ENCODE results near the gene SEPTIN7.
"Not testable (repeated sequence)": the region's sequence is repeated elsewhere in the genome, so short reads cannot be mapped to it uniquely, and the experiment has no call there.

SEPTIN7 gene

GRCh38 chr7:35800718-35801391, at the start of gene SEPTIN7:
SEPTIN7 (plus strand) TSS chr7:35801057; CDS start chr7:35801210, 153 bp downstream.
- DNase-seq (ENCODE audit: low read depth in 2 of 2) = peak; percentile 99

GRCh38 chr7:35752742-35753141, 48.1 kb upstream of the SEPTIN7 start:
- DNase-seq (ENCODE audit: low read depth in 2 of 2) = no peak

GRCh38 chr7:35753761-35754603, 46.9 kb upstream of the SEPTIN7 start:
- no peak for DNase-seq (ENCODE audit: low read depth in 2 of 2)

- no peak for DNase-seq (ENCODE audit: low read depth in 2 of 2)
Measured at GRCh38 chr7:35754741-35755140, 46.1 kb upstream of the SEPTIN7 start.

DNA sequence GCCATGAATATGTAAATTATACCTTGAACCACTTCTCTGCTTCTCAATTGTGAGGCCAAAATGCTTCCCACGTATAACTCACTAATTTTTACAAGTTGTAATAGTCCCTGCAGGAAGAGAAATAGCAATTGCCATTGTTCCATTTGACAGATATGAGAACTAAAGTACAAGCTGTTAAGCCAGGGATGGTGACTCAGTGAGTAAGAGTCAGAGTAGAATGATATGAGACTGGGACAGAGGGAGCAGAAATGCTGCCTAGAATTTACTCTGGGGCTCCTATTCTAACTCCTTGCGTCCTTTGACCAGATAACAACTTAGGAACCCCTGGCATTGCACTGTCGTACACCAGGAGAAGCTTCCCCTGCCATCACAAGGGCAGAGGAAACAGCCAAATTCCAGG, 45.1 kb upstream of the SEPTIN7 start:
- no peak for DNase-seq (ENCODE audit: low read depth in 2 of 2)

DNA sequence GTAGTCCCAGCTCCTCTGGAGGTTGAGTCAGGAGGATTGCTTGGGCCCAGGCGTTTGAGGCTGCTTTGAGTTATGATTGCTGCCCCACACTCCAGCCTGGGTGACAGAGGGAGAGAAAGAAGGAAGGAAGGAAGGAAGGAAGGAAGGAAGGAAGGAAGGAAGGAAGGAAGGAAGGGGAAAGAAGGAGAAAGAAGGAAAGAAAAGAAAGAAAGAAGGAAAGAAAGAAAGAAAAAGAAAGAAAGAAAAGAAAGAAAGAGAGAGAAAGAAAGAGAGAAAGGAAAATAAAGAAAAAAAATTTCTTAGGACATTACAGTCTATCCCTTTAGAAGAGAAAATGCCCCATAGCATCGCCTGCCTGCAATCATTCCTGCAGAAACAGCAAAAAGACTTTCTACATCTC, 44.4 kb upstream of the SEPTIN7 start:
- DNase-seq (ENCODE audit: low read depth in 2 of 2) = not testable (repeated sequence)

GRCh38 chr7:35757574-35757973, 43.3 kb upstream of the SEPTIN7 start:
- no peak for DNase-seq (ENCODE audit: low read depth in 2 of 2)

DNA sequence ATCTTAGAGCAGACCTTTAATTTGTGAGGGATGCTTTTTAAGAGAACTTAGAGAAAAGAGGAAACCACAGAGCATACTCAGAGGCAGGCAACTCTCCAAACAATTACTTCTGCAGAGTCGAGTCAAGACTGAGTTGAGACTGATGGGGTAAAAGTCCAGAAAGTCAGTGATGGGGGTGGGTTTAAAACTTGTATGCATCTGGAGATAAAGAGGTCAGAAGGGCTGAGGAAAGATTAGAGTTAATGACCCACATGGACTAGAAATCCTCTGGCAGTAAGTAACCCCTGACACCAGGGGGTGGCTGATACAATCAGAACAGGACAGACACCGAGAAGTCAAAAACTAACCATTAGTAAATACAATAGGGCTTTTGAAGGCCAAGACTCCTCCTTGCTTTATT, 42.4 kb upstream of the SEPTIN7 start:
- DNase-seq (ENCODE audit: low read depth in 2 of 2) = no peak

GRCh38 chr7:35760143-35760745, 40.6 kb upstream of the SEPTIN7 start:
- DNase-seq (ENCODE audit: low read depth in 2 of 2) = no peak

DNA sequence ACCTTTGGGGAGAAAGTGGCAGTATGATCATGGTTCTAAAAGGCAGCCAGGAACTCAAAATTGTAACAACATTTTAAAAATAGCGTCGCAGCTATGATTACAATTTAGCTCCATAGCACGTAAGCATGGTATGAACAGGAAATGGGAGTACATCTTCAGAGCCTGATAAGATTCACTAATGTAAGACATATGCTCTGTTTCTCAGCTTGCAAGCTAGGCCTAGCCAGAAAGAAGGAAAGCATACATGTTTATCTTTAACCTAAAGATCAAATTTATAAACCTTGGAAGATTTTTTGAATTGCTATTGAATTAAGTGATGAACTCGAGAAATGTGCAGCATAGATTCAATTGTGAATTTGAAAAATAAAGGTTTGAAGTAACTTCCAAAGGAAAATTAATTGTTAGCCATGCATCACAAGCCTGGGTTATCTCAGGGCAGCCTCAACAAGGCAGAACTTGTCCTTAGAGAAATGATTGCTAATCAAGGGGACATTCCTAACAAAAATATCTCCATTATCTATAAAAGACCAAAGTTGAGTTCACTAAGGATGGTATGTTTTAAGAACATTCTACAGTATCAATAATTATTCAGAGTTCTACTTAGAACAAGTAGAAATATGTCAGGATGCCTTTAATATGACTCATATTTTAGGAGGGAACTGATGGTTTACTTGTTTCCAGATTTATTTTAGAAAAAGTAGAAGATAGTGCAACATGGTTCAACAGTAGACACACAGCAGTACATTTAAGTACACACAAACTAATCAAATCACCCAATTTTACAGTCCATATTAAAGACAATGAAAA, 38.8 kb upstream of the SEPTIN7 start:
- no peak for DNase-seq (ENCODE audit: low read depth in 2 of 2)

DNA sequence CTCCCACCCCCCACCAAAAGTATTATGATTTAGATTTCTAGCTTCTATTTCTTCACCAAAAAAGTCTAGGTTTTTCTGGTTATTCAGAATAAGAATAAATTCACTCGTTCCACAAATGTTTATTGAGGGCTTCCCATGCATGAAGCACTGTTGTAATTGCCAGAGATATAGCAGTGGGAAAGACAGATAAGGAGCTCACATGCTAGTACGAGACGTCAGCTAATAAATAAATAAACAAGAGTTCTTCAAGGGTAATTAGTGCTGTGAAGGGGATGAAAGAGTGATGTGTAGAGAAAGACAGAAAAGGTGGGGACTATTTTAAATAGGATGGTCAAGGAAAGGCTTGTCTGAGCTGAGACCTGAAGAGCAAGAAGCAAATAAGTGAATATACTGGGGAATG, 38.1 kb upstream of the SEPTIN7 start:
- no peak for DNase-seq (ENCODE audit: low read depth in 2 of 2)

- no peak for DNase-seq (ENCODE audit: low read depth in 2 of 2)
Measured at GRCh38 chr7:35768346-35768745, 32.5 kb upstream of the SEPTIN7 start.

- no peak for DNase-seq (ENCODE audit: low read depth in 2 of 2)
Measured at GRCh38 chr7:35771776-35772175, 29.1 kb upstream of the SEPTIN7 start.

GRCh38 chr7:35773994-35774393, 26.9 kb upstream of the SEPTIN7 start:
- DNase-seq (ENCODE audit: low read depth in 2 of 2) = no peak

DNA sequence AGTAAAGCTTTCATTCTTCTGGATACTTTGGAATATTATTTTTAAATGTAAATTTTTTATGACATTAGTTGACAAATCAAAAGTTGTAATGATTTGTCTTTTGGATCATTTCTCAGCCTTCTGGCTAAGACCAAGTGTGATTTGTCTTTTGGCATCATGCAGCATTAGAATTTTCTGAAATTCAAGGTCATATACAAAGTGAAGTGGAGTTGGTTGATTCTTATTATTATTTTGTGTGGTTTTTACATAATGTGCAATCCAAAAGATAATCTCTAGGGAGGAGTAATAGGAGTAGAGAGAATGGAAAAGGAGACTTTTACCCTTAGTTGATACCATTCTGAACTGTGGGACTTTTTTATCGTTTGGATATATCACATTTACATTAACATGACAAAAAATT, 24.2 kb upstream of the SEPTIN7 start:
- DNase-seq (ENCODE audit: low read depth in 2 of 2) = no peak

DNA sequence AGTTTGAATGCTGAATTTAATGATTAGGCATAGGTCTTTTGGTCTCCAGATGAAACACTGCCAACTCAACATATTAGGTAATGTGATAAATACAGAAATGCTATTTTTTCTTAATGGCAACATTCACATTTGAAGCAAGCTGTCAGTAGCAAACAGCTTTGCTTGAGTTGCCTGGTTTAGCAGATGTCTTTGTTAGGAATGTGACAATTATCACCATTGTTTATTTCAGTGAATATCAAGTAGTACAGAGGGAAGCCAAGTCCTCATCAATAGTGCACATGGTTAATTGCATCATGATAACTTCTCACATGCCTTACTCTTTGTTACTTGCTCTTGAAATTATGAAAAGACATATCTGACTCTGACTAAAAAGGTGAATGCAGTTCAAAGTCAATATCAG, 23.7 kb upstream of the SEPTIN7 start:
- no peak for DNase-seq (ENCODE audit: low read depth in 2 of 2)

DNA sequence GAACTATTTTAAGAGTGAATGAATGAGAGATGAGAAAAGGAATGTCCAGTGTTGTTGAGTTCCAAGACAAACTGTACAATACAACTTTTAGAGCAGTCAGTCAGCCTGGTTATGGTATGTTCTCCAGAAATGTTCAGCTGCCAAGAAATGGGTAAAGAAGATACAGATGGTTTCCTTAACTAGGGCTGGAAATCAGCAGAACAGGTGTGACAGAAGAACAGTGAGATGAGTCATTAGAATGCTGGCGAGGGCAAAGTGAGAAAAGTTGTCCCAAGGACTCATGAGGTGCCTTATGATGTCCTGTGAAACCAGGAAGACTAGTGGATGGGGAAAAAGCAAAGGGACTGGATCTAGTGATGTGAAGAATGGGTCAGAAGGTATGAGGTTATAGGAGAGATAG, 20.8 kb upstream of the SEPTIN7 start:
- DNase-seq (ENCODE audit: low read depth in 2 of 2) = no peak

GRCh38 chr7:35781200-35781701, 19.6 kb upstream of the SEPTIN7 start:
- DNase-seq (ENCODE audit: low read depth in 2 of 2) = no peak

DNA sequence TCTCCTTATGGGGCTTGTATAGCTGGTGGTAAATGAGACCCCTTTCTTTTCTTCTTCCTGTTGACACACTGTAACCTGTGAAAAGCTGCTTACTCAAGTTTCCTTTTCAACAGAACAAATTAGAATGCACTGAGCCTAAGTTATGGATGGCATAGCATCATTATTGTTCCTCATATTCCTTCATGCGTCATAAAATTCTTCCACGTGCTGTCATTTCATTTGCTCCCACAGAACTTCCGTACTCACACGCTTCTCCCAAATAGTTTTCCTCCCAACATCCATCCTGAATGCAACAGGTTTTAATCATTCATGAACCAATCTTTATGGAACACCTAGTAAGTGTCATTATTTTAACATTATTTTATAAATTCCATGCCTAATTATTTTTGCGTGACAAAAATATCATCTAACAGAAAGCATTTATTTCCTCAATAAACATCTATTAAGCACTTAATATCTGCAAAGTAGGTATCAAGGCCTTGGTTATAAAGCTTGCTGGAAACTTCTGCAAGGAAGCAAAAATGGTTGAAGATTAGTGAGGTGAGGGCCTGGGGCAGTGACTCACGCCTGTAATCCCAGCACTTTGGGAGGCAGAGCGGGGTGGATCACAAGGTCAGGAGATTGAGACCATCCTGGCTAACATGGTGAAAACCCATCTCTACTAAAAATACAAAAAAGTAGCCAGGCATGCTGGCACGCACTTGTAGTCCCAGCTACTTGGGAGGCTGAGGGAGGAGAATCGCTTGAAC, 18.9 kb upstream of the SEPTIN7 start:
- DNase-seq (ENCODE audit: low read depth in 2 of 2) = no peak

GRCh38 chr7:35784332-35784731, 16.5 kb upstream of the SEPTIN7 start:
- no peak for DNase-seq (ENCODE audit: low read depth in 2 of 2)

DNA sequence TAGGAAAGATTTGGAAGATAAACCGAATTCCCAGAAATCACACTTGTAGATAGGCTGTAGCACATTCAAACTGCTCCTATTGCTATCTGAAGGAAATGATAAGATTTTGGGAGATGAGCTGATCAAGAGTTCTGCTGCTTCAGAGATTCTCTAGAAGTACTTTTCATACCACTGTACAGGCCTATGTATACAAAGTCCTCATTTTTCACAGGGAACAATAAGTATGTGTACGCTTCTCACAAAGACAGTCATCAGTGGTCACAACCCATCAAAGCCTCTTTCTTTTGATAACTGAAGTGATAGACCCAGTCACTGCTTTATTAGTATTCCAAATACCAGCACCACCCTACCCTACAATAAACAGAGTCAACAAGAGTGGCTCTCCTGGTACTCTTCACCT, 15.6 kb upstream of the SEPTIN7 start:
- DNase-seq (ENCODE audit: low read depth in 2 of 2) = no peak

All from stimulated activated CD8-positive, alpha-beta memory T cell treated with anti-CD3 and anti-CD28 coated beads, Interleukin-7, amount 100 ng/mL, for 4 hours (primary cell).